HG02870 (cell line): ENCODE data around the gene MIS18A.
A peak's percentile ranks its signal among the peaks of the same experiment; 100 is the strongest.
"Not testable (repeated sequence)": the region's sequence is repeated elsewhere in the genome, so short reads cannot be mapped to it uniquely, and the experiment has no call there.

Experiments
- ATAC-seq: cut with Tn5 transposase; IDR thresholded peaks from one replicate; pipeline ENCODE4 v1.9.1; 2021; ENCODE audit warnings: mild to moderate bottlenecking, moderate library complexity; ENCODE audit not compliant: unreplicated experiment

Gene MIS18A

DNA sequence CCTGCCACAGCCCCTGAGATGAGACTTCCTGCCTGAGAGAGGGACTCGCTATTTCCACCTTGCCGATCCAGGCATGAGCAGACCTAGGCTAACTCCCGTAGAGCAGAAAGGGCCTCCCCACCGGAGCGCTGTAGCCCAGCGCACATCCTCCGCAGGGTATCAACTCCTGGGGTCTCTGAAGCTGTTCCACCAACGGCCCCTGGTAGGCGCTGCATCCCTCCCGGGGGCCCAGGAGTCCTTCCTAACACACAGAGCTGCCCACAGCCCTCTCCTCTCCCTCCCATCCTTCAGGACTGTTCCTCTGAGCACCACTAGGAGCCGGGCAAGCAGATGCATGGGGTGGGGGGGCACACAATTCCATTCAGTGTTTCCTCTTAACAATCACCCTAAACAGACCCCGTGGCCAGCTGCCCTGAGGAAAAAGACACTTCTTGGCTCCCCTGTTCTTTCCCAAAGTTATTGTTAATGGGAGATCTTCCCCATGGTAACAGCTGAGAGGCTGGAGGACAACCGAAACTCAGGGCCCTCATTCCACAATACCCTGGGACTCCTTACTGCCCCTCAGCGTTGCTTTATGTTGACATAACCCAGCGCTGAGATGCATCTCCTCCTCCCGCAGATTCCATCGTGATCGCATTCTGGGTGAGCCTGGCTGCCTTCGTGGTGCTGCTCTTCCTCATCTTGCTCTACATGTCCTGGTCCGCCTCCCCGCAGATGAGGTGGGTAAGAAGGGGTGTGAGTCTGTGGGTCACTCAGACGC, 27.4 kb upstream of the MIS18A start:
- ATAC-seq, result no peak

DNA sequence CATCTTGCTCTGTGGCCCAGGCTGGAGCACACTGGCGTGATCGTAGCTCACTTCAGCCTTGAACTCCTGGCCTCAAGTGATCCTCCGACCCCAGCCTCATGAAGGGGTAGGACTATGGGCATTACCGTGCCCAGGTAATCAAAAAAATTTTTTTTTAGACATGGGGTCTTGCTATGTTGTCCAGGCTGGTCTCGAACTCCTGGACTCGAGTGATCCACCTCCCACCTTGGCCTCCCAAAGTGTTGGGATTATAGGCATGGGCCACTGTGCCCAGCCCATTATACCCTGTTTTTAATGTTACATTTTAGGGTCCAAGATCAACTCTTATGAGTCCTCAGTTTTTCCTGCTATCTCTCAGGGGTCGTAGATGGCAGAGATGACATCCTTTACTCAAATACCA, 26.1 kb upstream of the MIS18A start:
- ATAC-seq, result no peak

DNA sequence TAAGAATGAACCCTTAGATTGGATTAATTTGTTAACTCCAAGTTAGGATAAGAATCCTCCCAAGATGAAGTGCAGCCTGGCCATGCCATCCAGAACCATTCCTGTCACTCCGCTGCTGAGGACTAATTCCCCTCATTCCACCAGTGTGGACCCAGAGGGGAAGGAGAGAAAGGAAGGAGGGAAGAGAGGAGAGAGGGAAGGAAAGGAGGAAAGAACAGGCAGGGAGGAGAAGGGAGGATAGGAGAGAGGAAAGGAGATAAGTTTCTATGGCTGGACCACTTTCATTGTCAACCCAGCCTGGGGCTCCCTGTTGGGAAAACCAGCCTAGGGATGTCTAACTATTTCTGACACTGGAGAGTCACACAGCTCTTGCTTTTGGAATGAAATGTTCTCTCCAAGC, 24.5 kb upstream of the MIS18A start:
- no peak for ATAC-seq

DNA sequence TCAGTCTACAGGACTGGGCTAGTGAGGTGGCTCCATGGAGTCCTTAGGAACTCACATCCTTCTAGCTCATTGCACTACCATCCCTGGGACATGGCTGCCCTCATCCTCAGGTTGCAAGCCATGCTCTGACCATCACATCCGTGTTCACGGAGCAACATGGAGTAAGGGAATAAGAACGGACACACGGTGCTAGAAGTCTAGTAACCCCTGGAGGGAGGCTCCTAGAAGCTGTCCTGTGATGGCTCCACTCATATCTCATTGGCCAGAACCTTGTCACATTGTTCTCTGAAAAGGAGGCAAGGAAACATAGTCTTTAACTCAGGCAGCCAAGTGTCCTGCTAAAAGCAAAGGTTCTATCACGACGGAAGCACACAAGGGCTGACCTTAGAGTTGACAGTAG, 23.7 kb upstream of the MIS18A start:
- no peak for ATAC-seq

DNA sequence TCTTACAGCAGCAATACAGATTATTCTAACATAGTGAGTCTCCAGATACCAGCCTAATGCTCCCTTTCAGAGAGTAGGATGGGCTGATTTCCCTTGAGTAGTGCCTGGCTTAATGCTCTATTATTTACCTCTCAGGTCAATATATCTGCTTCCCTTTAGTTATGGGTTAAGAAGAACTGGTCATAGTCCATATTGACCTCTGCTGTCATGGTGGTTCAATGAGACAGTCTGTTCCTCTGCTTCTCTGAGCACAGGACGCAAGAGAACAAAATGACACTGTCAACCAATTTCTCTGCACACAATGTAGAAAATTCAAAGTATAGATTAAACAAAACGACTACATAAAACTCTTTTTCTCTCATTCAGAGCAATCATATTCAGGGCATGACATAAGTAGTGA, 22.7 kb upstream of the MIS18A start:
- no peak for ATAC-seq

DNA sequence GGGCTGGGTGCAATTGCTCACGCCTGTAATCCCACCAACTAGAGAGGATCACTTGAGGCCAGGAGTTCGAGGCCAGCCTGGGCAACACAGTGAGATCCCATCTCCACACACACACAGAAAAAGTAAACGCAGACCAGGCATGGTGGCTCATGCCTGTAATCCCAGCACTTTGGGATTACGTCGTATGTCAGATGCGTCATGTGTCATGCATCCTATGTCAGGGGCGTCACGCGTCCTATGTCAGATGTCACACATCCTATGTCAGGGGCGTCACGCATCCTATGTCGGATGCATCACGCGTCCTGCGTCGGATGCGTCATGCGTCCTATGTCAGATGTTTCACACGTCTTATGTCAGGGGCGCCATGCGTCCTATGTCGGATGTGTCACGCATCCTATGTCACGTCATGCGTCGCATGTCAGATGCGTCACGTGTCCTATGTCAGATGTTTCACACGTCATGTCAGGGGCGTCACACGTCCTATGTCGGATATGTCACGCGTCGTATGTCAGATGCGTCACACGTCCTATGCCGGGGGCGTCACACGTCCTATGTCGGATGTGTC, 21.4 kb upstream of the MIS18A start:
- no peak for ATAC-seq

DNA sequence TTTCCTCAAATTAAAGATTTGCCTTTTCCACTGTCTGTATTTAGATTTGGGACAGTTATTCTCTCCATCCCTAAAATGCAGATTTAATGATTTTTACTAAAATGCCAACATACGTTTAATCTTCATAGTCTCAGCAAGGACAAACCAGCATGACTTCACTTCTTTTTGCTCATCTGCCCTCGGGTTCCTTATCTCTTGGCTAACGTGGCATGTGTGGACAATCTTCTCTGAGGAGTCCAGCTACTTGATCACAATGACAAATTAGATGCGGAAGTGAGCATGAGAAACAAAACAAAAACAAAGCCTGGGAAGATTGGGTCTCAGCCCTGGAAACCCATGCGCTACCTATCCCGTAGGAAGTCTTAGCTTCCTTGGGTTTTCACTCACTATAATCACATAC, 20.8 kb upstream of the MIS18A start:
- no peak for ATAC-seq

DNA sequence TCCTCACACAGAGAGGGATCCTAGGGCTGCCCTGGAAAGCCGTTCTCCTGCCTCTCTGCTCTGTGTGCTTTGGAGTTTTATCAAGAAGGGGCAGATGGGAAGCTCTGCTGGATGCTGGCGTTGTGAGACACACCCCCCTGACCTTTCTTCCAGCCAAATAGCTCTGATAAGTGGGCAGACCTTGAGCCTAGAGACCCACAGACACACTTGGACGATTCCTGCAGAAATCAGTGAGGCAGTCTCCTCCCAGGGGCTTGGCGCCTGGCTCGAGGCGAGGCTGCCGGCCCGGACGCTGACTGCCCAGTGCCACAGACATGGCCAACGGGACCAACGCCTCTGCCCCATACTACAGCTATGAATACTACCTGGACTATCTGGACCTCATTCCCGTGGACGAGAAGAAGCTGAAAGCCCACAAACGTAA, 19.8 kb upstream of the MIS18A start, which contains the start of gene MRAP:
MRAP (plus strand) TSS at position 198 of the 424 bp plus-strand sequence; CDS start at position 315, 117 bp downstream.
- ATAC-seq, result no peak

DNA sequence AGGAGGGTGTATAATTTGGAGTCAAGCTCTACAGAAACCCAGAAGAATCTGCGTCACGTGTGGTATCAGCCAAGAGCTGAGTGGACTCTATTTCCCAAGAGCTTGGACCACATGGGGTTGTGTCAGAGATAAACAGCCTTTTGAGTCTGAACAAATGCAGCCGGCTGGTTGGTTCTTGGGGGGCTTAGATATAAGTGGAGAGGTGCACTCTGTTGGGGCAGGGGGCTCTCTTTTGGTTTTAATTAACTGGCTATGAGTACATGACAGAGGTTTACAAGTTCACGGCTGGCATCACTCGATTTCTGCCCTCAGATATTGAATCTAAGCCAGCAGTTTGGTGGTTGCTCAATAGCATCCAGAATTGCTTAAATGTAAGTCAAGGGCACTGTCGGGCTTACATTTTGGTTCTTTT, 19.3 kb upstream of the MIS18A start:
- no peak for ATAC-seq

DNA sequence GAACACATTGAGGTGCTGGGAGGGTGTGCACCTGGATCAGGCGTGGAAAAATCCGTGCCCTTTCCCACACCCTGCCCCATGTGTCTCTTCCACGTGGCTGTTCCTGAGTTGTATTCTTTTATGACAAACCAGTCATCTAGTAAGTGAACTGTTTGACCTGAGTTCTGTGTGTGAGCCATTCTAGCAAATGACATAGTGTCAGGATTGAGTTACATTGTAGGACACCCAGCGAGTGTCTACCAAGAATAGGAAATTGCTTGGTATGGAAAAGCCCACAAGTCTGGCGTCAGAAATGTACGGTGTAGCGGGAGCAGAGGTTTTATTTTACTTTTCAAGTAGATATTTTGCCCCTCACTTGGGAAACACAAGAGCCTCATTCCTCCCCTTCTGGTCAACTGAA, 18.6 kb upstream of the MIS18A start:
- no peak for ATAC-seq

DNA sequence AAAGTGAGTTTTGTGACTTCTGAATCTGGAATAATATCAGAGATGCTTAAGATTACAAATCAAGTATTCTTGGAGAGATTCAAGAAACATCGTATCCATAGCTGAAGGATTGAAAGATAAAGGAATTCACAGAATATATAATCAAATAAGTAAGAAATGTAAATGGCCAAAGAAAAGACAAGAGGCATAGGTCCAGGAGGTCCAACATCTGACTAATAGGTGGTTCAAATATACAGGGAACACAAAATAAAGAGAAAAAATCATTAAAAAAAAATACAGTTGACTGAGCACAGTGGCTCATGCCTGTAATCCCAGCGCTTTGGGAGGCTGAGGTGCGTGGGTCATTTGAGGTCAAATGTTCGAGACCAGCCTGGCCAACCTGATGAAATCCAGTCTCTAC, 6.6 kb upstream of the MIS18A start:
- no peak for ATAC-seq

DNA sequence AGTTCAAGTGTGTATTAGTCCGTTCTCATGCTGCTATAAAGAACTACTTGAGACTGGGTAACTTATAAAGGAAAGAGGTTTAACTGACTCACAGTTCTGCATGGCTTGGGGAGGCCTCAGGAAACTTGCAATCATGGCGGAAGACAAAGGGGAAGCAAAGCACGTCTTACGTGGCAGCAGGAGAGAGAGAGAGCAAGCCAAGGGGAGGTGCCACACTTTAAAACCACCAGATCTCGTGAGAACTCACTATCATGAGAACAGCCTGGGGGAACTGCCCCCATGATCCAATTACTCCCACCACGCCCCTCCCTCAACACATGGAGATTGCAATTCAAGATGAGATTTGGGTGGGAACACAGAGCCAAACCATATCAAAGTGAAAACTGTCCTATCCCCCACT, 4.1 kb upstream of the MIS18A start:
- no peak for ATAC-seq

DNA sequence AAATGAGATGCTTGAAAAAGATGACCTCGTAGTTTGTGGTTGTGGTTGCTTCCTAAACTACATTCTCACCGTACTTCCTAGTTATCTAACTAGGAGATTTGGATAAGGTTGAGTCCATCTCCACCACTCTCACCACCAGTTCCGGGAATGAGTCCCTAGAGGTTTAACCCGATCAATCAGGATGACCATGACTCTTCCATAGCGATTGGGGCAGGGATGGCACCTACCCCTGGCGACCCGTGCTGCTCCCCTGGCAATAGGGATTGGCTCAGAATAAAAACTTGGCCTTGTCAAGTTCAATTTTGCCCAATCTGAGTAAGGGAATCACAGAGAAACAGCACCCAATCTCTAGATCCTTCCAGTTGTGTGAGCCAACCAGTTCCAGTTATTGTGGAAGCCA, 2.7 kb upstream of the MIS18A start:
- ATAC-seq, result no peak

DNA sequence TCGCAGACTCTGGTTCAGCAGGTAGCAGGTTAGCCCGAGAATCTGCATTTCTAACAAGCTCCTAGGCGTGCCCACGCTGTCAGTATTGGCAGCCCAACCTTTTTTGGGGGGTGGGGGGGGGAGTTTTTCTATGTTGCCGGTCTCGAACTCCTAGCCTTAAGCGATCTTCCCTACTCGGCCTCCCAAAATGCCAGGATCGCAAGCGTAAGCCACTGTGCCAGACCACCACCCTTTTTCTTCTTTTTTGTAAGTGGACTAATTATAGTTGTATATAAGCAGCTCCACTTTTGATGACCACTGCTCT, 480 bp upstream of the MIS18A start:
- ATAC-seq, result peak; percentile 24

DNA sequence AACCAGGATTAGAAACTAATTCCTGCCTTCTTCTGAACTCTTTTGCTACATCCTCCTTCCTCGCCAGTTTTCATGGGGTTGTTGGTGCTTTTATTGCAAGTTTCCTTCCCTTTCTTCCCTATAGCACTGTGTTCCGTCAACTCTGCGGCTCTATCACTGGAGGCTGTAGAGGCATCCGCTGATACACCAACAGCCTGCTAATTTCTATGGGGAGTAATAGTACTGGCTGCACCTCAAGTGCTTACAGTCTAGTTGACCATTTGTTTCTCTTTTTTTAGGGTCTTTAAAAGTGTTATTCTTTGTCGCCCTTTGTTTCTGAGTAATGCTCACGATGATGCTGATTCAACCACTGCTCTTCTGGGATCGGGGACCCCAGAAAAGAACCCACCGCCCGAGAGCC, 746 bp downstream of the MIS18A start:
- no peak for ATAC-seq

DNA sequence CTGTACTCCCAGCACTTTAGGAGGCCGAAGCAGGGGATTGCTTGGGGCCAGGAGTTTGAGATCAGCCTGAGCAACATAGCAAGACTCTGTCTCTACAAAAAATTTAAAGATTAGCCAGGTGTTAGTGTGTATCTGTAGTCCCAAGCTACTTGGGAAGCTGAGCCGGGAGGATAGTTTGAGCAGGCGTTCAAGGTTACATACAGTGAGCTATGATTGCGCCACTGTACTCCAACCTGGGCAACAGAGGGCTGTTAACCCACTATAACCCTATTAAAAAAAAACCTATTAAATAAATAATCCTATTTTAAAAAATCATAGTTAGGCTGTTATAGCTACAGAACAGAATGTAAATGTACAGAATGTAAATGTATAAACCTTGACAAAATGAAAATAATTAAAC, 2.2 kb downstream of the MIS18A start:
- no peak for ATAC-seq

DNA sequence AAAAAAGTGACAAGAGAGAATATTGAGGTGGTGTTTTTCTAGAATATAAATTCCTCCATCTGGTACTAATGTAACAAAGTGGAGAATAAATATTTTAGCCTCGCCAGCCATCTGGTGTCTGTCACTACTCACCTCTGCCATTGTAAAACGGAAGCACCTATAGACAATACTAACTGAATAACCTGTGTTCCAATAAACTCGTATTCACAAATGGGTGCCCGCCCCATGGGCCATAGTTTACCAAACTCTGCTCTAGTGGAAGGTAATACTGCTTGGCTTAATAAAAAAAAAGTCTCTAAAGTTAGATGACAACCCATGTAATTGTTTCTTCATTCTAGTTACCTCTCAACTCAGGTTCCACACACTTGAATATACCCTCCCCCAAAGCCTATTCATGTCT, 8.1 kb downstream of the MIS18A start:
- ATAC-seq, result no peak

DNA sequence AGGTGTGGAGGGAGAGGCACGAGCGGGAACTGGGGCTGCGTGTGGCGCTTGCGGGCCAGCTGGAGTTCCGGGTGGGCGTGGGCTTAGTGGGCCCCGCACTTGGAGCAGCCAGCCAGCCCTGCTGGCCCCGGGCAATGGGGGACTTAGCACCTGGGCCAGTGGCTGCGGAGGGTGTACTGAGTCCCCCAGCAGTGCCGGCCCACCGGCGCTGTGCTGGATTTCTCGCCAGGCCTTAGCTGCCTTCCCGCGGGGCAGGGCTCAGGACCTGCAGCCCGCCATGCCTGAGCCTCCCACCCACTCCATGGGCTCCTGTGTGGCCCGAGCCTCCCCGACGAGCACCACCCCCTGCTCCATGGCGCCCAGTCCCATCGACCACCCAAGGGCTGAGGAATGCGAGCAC, 13.5 kb downstream of the MIS18A start:
- ATAC-seq, result not testable (repeated sequence)

DNA sequence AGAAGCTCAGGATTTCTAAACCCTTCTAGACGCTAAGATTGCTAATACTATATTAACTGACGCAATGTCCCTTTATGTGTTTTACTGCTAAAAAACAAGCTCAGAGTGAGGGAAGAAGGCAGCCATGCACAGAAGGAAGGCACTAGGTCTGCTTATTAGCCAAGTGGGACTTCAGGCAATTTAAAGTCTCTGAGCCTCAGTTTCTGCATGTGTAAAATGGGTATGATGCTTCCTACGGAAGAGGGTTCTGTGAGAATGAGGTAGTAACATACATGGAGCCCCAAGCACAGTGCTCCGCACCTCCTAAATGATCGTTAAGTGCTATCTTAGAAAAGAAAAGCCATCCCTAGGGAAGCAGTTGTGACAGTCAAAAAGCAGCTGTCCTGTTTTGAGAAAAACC, 16.9 kb downstream of the MIS18A start:
- no peak for ATAC-seq

DNA sequence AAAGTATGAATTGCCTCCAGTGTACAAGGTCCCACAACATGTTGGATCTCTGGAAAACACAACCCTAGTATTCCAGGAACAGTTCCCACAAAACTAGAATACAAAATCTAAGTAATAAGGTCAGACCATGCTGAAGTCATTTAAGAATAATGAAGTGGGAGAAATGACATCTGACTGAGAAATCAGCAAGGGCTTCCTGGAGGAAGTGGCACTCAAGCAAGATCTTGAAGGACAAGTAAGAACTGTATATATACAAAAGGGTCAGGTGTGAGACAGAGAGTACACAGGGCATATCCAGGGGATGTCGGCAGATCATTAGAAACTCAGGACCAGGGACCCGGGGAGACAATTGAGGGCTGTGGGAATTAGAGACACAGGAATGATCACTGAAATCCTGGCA, 18.7 kb downstream of the MIS18A start:
- no peak for ATAC-seq

DNA sequence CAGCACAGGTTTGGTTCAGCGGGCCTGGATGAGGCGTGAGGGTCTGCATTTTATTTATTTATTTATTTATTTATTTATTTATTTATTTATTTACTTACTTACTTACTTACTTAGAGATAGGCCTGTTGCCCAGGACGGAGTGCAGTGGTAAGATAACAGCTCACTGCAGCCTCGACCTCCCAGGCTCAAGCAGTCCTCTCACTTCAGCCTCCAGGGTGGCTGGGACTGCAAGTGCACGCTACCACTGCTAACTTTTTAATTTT, 20.1 kb downstream of the MIS18A start:
- not testable (repeated sequence) for ATAC-seq

DNA sequence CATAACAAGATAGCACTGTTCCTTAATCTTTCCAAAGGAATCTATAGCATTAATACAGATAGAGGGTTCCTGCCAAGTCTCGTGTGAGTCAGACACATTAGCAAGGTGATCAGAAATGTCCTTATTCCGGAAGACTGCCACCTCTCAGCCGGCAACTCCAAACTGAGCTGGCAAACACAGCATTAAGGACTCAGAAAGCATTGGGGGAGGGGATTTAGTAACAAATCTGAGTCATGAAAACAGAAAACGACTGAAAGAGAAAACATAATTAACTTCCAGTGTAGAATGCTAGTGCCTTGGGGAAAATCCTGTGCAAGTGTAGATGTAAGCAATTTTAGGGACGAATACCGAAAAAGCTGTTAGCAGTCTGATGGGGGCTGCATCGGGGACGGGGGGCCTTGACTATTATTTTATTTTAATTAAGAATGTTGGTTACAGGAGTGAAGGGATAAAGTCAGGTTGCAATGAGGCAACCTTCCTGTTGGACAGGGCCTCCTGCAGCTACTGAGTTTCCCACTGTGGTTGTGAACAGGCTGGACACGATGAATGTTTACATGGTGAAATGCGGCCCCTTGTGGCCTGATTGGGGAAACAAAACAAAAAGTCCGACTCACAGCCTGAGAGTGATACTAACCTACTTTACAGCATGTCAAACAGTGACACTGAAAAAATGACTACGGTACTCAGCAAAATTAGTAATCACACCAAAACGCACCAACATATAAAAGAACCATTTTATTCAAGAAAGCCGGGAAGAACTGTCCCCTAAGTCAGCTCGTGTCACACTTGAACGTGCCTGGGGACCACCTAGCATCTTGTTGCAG, 20.7 kb downstream of the MIS18A start:
- ATAC-seq, result peak; percentile 79
